K562 (cell line): ENCODE data around the gene B3GALT5. TPM values are rescaled to one million over a fixed set of nuclear protein-coding genes. Genes with fewer than 3 reads are reported as not detected.
A peak's percentile ranks its signal among the peaks of the same experiment; 100 is the strongest.

ENCODE experiments used
- ATAC-seq: fragments of 200-7000 bp; cut with Tn5 transposase; 3 replicates; pipeline ENCODE4 v1.9.1; 2020; ENCODE audit warnings: moderate library complexity
- BruUV-seq: library from RNA; stranded (reverse); fragments of 400-500 nt; replicated peaks from 2 replicates; lab custom pipeline; 2021; lab: Mats Ljungman, UMichigan
- CTCF ChIA-PET: fragments of 300-600 bp; formaldehyde crosslinking; extraction: SDS; loops from one replicate; lab custom pipeline; 2021; ENCODE audit warnings: low intra/inter-chr PET ratio; lab: Yijun Ruan, JAX
- POLR2A ChIA-PET: fragments of 300-600, 350-650 bp; sonication (Branson Sonifier 250); formaldehyde crosslinking; extraction: SDS; loops from one replicate; lab custom pipeline; 2021; ENCODE audit warnings: antibody characterized with exemption, inconsistent platforms; lab: Yijun Ruan, JAX
- DNase-seq, 4 experiments: peaks; one replicate each; pipeline versions ENCODE4 v3.0.0 to v3.0.0-alpha.2; 2011 to 2018; ENCODE audit warnings: low spot score in 3 of 4, mixed read lengths in 3 of 4; ENCODE audit errors: extremely low read depth in 1 of 4
- FAIRE-seq: peaks from 2 replicates; lab custom pipeline; 2011; peaks lifted over from hg19 to GRCh38; lab: Jason Lieb, UNC
- H2AFZ ChIP-seq: 2 replicates; pipeline ENCODE4 v1.6.0; 2011; ENCODE audit warnings: low read depth, low read length, control low read depth, inconsistent platforms
- H3K27ac ChIP-seq: fragments of 200-600 bp; 3 replicates; pipeline ENCODE4 v1.8.0; 2011; ENCODE audit warnings: low read depth, mild to moderate bottlenecking, control low read depth, inconsistent platforms, low read length, moderate library complexity, mixed read lengths; ENCODE audit errors: extremely low read depth
- H3K27me3 ChIP-seq, 2 experiments: fragments of 300-600 bp in 1 of 2; 2 replicates in 1 of 2; 3 replicates in 1 of 2; pipeline versions ENCODE4 v1.6.0 to v1.8.0; 2011; ENCODE audit warnings: inconsistent platforms in 2 of 2, low read length in 2 of 2, mild to moderate bottlenecking in 1 of 2, mixed read lengths in 1 of 2, moderate library complexity in 1 of 2; ENCODE audit not compliant: control insufficient read depth in 2 of 2, insufficient read depth in 2 of 2
- H3K36me3 ChIP-seq: fragments of 300-600 bp; 3 replicates; pipeline ENCODE4 v1.8.0; 2011; ENCODE audit warnings: mild to moderate bottlenecking, low read length, inconsistent platforms; ENCODE audit not compliant: control insufficient read depth, insufficient read depth
- H3K4me1 ChIP-seq, 2 experiments: fragments of 200-600 bp in 1 of 2; replicated peaks in 1 of 2; 2 replicates in 1 of 2; 3 replicates in 1 of 2; pipeline versions ENCODE4 v1.5.1 to v1.8.0; 2011; ENCODE audit warnings: inconsistent platforms in 2 of 2, low read length in 2 of 2, mild to moderate bottlenecking in 1 of 2, mixed read lengths in 1 of 2, moderate library complexity in 1 of 2; ENCODE audit not compliant: control insufficient read depth in 2 of 2, insufficient read depth in 2 of 2
- H3K4me2 ChIP-seq: 2 replicates; pipeline ENCODE4 v1.6.1; 2011; ENCODE audit warnings: low read length, control low read depth, inconsistent platforms, mixed read lengths; ENCODE audit not compliant: insufficient read depth
- H3K4me3 ChIP-seq: fragments of 200-600 bp; sonication (generic), shearing (Covaris generic); 2 replicates; pipeline ENCODE4 v1.5.1; 2016; ENCODE audit warnings: control low read depth, inconsistent platforms
- H3K79me2 ChIP-seq: fragments of 200-600 bp; 3 replicates; pipeline ENCODE4 v1.8.0; 2011; ENCODE audit warnings: low read length, inconsistent platforms; ENCODE audit not compliant: control insufficient read depth, insufficient read depth
- H3K9ac ChIP-seq, 2 experiments: 2 replicates each; pipeline versions ENCODE4 v1.6.0 to v1.6.1; 2011; ENCODE audit warnings: low read depth in 2 of 2, low read length in 2 of 2, control low read depth in 1 of 2, inconsistent platforms in 1 of 2, mild to moderate bottlenecking in 1 of 2, mixed read lengths in 1 of 2; ENCODE audit not compliant: insufficient read depth in 1 of 2
- H3K9me1 ChIP-seq: one replicate; pipeline ENCODE4 v1.6.0; 2011; ENCODE audit warnings: inconsistent platforms, mild to moderate bottlenecking, low read length, moderate library complexity; ENCODE audit not compliant: control insufficient read depth, insufficient read depth
- H3K9me3 ChIP-seq: replicated peaks from 2 replicates; pipeline ENCODE4 v1.5.1; 2011; ENCODE audit warnings: low read depth, low read length, inconsistent platforms; ENCODE audit not compliant: control insufficient read depth, insufficient read depth
- H4K20me1 ChIP-seq: replicated peaks from 2 replicates; pipeline ENCODE4 v1.6.1; 2011; ENCODE audit warnings: low read length, inconsistent platforms, mixed read lengths; ENCODE audit not compliant: control insufficient read depth, insufficient read depth
- DDX20 ChIP-seq: fragments of 450-650 bp; IDR thresholded peaks from 2 replicates; pipeline ENCODE4 v1.6.1; 2016; ENCODE audit warnings: missing genetic modification characterization, low read depth, mild to moderate bottlenecking, missing compliant biosample characterization, moderate library complexity
- DNMT1 ChIP-seq: fragments of 450-650 bp; IDR thresholded peaks from 2 replicates; pipeline ENCODE4 v1.6.1; 2016; ENCODE audit warnings: antibody characterized with exemption, mild to moderate bottlenecking
- HEY1 ChIP-seq: fragments of 250-450 bp; sonication (Bioruptor Pico); IDR thresholded peaks from 2 replicates; pipeline ENCODE4 v1.5.0; 2020; ENCODE audit warnings: mild to moderate bottlenecking, moderate library complexity, borderline replicate concordance
- KLF1 ChIP-seq: fragments of 450-650 bp; IDR thresholded peaks from 2 replicates; pipeline ENCODE4 v1.6.1; 2016; ENCODE audit warnings: missing genetic modification characterization, missing compliant biosample characterization
- LCOR ChIP-seq: sonication (generic); formaldehyde crosslinking; IDR thresholded peaks from 2 replicates; pipeline ENCODE4 v1.8.0; 2022; ENCODE audit warnings: mild to moderate bottlenecking, missing genetic modification reagents
- MEF2A ChIP-seq: IDR thresholded peaks from 2 replicates; pipeline ENCODE4 v1.6.1; 2011; ENCODE audit warnings: low read depth, mild to moderate bottlenecking, low read length, moderate library complexity; ENCODE audit not compliant: control insufficient read depth
- MEIS2 ChIP-seq: fragments of 450-650 bp; IDR thresholded peaks from 2 replicates; pipeline ENCODE4 v1.6.1; 2014; ENCODE audit warnings: mild to moderate bottlenecking; ENCODE audit not compliant: partially characterized antibody
- MLLT1 ChIP-seq, 2 experiments: fragments of 450-650 bp; IDR thresholded peaks; 2 replicates each; pipeline ENCODE4 v1.6.1; 2016
- MYC ChIP-seq, 2 experiments: fragments of 250-450 bp in 1 of 2; sonication (Bioruptor Pico) in 1 of 2; IDR thresholded peaks; 2 replicates each; pipeline versions ENCODE4 v1.5.1 to v1.6.1; 2012 to 2021; ENCODE audit warnings: low read depth in 2 of 2, borderline replicate concordance in 1 of 2, improper control_type of control experiment in 1 of 2, low read length in 1 of 2, mild to moderate bottlenecking in 1 of 2, moderate library complexity in 1 of 2
- NR1H2 ChIP-seq: sonication (generic); formaldehyde crosslinking; IDR thresholded peaks from 2 replicates; pipeline ENCODE4 v1.4.0; 2020; ENCODE audit warnings: mild to moderate bottlenecking, missing genetic modification reagents
- PHF20 ChIP-seq: fragments of 450-650 bp; IDR thresholded peaks from 2 replicates; pipeline ENCODE4 v1.6.1; 2018; ENCODE audit not compliant: partially characterized antibody
- RBM25 ChIP-seq: fragments of 200-400 bp; formaldehyde crosslinking; IDR thresholded peaks from 2 replicates; pipeline ENCODE4 v1.6.1; 2018; ENCODE audit warnings: low read length, low read depth, moderate library complexity; ENCODE audit not compliant: severe bottlenecking
- RBM34 ChIP-seq: fragments of 200-400 bp; formaldehyde crosslinking; IDR thresholded peaks from 2 replicates; pipeline ENCODE4 v1.6.1; 2018; ENCODE audit warnings: low read length, borderline replicate concordance; ENCODE audit not compliant: insufficient read depth
- RBM39 ChIP-seq: fragments of 200-400 bp; formaldehyde crosslinking; optimal IDR thresholded peaks from 2 replicates; pipeline ENCODE3; 2018; ENCODE audit warnings: low read depth, low read length
- SMARCA4 ChIP-seq: fragments of 450-650 bp; IDR thresholded peaks from 2 replicates; pipeline ENCODE4 v1.6.1; 2016
- TBL1XR1 ChIP-seq, 2 experiments: IDR thresholded peaks; 2 replicates each; pipeline ENCODE4 v1.6.1; 2012; ENCODE audit warnings: improper control_type of control experiment in 2 of 2, low read length in 2 of 2, mild to moderate bottlenecking in 1 of 2
- YBX1 ChIP-seq: fragments of 450-650 bp; IDR thresholded peaks from 2 replicates; pipeline ENCODE4 v1.7.1; 2016; ENCODE audit warnings: mild to moderate bottlenecking
- ZBTB26 ChIP-seq: fragments of 450-650 bp; formaldehyde crosslinking; IDR thresholded peaks from 2 replicates; pipeline ENCODE4 v1.4.0; 2022; ENCODE audit warnings: missing genetic modification characterization
- ZNF75A ChIP-seq: fragments of 450-650 bp; formaldehyde crosslinking; IDR thresholded peaks from 2 replicates; pipeline ENCODE4 v1.4.0; 2020; ENCODE audit warnings: mild to moderate bottlenecking
- WGBS: fragments of 100-300 bp; shearing (Covaris generic); methylation state at CpG from one replicate; pipeline ENCODE4 v1.1.6; 2016; ENCODE audit warnings: low coverage, mixed read lengths; ENCODE audit not compliant: insufficient coverage; ENCODE audit errors: missing lambda C conversion rate; 5-methylcytosine and 5-hydroxymethylcytosine counted together
- in situ Hi-C: fragments of 300-500 bp; cut with MboI; formaldehyde crosslinking; loops from 4 replicates; pipeline ENCODE4 v1.15.0; 2018; ENCODE audit warnings: inconsistent platforms, mixed read lengths
- intact Hi-C: fragments of 100-400 bp; cut with micrococcal nuclease; formaldehyde crosslinking; loops from 2 replicates; pipeline ENCODE4 v1.14.2; 2022
- polyA plus RNA-seq, 8 experiments: library from polyadenylated mRNA; depleted of rRNA in 4 of 8; stranded (reverse) in 5 of 8; unstranded in 3 of 8; fragments of >200 nt; fragmentation: Nextera tagmentation in 2 of 8; fragmentation: Illumina TruSeq in 1 of 8; extraction: Ambion mirVana in 2 of 8; extraction: Trizol in 1 of 8; gene quantifications; 2 replicates each; pipeline versions ENCODE4 v1.2.1 to v1.2.3, GENCODE V29; 2011 to 2014; ENCODE audit warnings: inconsistent platforms in 1 of 8, missing spikeins in 1 of 8
- total RNA-seq, 7 experiments: library from RNA; depleted of rRNA in 6 of 7; stranded (reverse); fragments of >200 nt in 6 of 7; fragmentation: Illumina TruSeq in 2 of 7; extraction: Trizol in 2 of 7; gene quantifications; 2 replicates each; pipeline versions ENCODE4 v1.2.1 to v1.2.3, GENCODE V29; 2011 to 2021; ENCODE audit warnings: low replicate concordance in 1 of 7

Gene B3GALT5
- total and polyA plus RNA-seq, 9 of the 15 experiments (the other 6 are each of a cell fraction or from before 2014, with no cell fraction given): 0.02 TPM; not detected in 8

DNA sequence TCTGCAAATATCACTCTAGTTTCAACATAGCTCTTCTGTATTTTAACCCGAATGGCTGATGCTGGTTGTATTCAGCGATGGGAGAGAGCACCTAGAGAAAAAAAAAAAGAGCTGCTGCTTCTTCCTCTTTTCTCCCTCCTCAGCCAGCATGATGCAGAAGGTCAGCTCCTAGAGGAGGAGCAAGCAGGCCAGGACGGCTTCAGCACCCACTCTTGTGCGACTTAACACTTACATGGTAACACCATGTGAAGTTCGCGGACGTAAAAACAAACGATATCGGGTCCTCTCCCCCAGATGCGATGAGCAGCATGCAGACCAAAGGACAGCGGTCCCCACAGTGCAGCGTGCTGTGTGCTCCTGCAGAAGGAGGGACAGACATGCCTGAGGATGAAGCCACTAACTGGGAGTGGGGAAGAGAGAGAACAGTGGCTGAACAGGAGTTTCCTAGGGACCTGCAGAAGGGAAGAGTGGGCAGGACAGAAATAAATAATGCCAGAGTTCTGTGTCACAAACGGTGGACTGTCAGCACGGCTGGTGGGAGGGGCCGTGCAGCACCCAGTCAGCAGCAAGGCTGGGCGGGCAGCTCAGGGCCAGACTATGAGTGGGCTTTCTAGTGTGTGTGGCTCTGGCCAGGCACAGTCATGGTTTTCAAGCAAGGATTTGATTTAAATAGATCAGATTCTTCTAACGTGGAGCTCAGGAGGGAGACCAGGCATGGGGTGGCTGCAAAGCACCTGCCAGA, 11.4 kb upstream of the B3GALT5 start:
- CTCF ChIA-PET: no interaction called here
- H3K4me2 ChIP-seq: no peak overlapping the region
- TF ChIP-seq KLF1 (tag): no peak
- no peak for TF ChIP-seq DNMT1
- TF ChIP-seq RBM39: no peak
- no peak for TF ChIP-seq HEY1 (CRISPR knock-in tag)
- TF ChIP-seq PHF20: no peak
- no peak for TF ChIP-seq DDX20 (tag)
- TF ChIP-seq MYC (IDR thresholded peaks at IDR 0.05; ENCODE audit: low read depth, low read length): no peak
- TF ChIP-seq MYC (CRISPR knock-in tag; IDR thresholded peaks at IDR 0.05; ENCODE audit: borderline replicate concordance, low read depth): no peak
- TF ChIP-seq ZNF75A (CRISPR knock-in tag): no peak
- no peak for TF ChIP-seq TBL1XR1 (IDR thresholded peaks at IDR 0.05; ENCODE audit: low read length in 2 of 2)
- no peak for TF ChIP-seq MEIS2
- TF ChIP-seq ZBTB26: no peak
- TF ChIP-seq RBM34: no peak
- TF ChIP-seq MLLT1 (IDR thresholded peaks at IDR 0.05): no peak
- no peak for TF ChIP-seq RBM25
- TF ChIP-seq LCOR: no peak
- no peak for TF ChIP-seq NR1H2 (CRISPR knock-in tag)
- no peak for TF ChIP-seq YBX1
- no peak for TF ChIP-seq MEF2A
- no peak for TF ChIP-seq SMARCA4
- TF ChIP-seq, all 486 proteins: peak for 0
- in situ Hi-C loops: no loop called here
- H3K9ac ChIP-seq: no peak overlapping the region
- H3K79me2 ChIP-seq: no peaks in the 10 kb centered on the region
- DNase-seq: no peak
- BruUV-seq: no TSS peak
- no peak for FAIRE-seq
- no peak overlapping the region for H3K27ac ChIP-seq
- no peaks in the 10 kb centered on the region for H3K9me3 ChIP-seq
- no peak overlapping the region for H3K4me3 ChIP-seq
- 0 out of 2 replicates have a peak, but pooled peaks cover 5% of the 10 kb centered on the region for H4K20me1 ChIP-seq
- H3K4me1 ChIP-seq: no peaks in the 10 kb centered on the region
- POLR2A ChIA-PET: interaction anchor here (0.6 to 1.0 kb wide), 3 partner anchors 59 to 94 kb away, joined by 3 to 4 read pairs (median 3); no protein-coding TSS in a partner anchor
- intact Hi-C loops: no loop called here
- H3K36me3 ChIP-seq: no peaks in the 10 kb centered on the region
- under 1% methylated on average over 17 of the region's 17 CpGs for WGBS
- no peaks in the 10 kb centered on the region for H3K9me1 ChIP-seq
- peaks cover 32 to 42% of the 10 kb centered on the region in 2 experiments for H3K27me3 ChIP-seq
- H2AFZ ChIP-seq: no peak overlapping the region
- peak; percentile 53 for ATAC-seq
